Left ventricle myocardium inferior (tissue), 1 donor: ENCODE measurements around the gene NRSN2. TPM values are rescaled to one million over a fixed set of nuclear protein-coding genes. Genes with fewer than 3 reads are reported as not detected.

Source experiments
- DNase-seq: peaks from one replicate; pipeline ENCODE4 v3.0.0-alpha.2; 2020
- H3K27ac ChIP-seq: fragments of 200-600 bp; replicated peaks from 2 replicates; pipeline ENCODE4 v1.8.0; 2021
- H3K27me3 ChIP-seq: fragments of 200-600 bp; 2 replicates; pipeline ENCODE4 v1.8.0; 2021; ENCODE audit warnings: low read depth
- H3K36me3 ChIP-seq: fragments of 200-600 bp; 2 replicates; pipeline ENCODE4 v1.8.0; 2021
- H3K4me1 ChIP-seq: fragments of 200-600 bp; 2 replicates; pipeline ENCODE4 v1.8.0; 2021
- H3K4me3 ChIP-seq: fragments of 200-600 bp; 2 replicates; pipeline ENCODE4 v1.8.0; 2021; ENCODE audit warnings: mild to moderate bottlenecking, moderate library complexity
- H3K9me3 ChIP-seq: fragments of 200-600 bp; replicated peaks from 2 replicates; pipeline ENCODE4 v1.8.0; 2021
- intact Hi-C: fragments of 100-400 bp; cut with micrococcal nuclease; formaldehyde crosslinking; loops from one replicate; pipeline ENCODE4 v1.11.0; 2022
- total RNA-seq: library from RNA; stranded (reverse); fragmentation: NEBNext Ultra II Directional; extraction: Animal tissue kit (Norgen Biotek cat#: 25700); gene quantifications from one replicate; pipeline ENCODE4 v1.2.1, GENCODE V29; 2021
- TF ChIP-seq, protein P1 (sequence below): fragments of 200-600 bp; IDR thresholded peaks from 2 replicates; pipeline ENCODE4 v1.8.0; 2021; ENCODE audit warnings: antibody characterized with exemption, mild to moderate bottlenecking, borderline replicate concordance
- donor health status: DM: no; HTN: yes; CAD: no; lungs with severe emphysema.

Gene NRSN2
- total RNA-seq, 1 donor from 2014 or later = 17.5 TPM

- Histone ChIP-seq H3K9me3 (no peaks in the 10 kb centered on the region), H3K4me1 (peaks cover 61% of the 10 kb centered on the region), H3K27me3 (no peaks in the 10 kb centered on the region), H3K4me3 (peak overlapping the region; percentile 83), H3K27ac (peak overlapping the region; percentile 98), H3K36me3 (no peaks in the 10 kb centered on the region)
- peak; percentile 37 for DNase-seq
- TF ChIP-seq, protein P1, sequence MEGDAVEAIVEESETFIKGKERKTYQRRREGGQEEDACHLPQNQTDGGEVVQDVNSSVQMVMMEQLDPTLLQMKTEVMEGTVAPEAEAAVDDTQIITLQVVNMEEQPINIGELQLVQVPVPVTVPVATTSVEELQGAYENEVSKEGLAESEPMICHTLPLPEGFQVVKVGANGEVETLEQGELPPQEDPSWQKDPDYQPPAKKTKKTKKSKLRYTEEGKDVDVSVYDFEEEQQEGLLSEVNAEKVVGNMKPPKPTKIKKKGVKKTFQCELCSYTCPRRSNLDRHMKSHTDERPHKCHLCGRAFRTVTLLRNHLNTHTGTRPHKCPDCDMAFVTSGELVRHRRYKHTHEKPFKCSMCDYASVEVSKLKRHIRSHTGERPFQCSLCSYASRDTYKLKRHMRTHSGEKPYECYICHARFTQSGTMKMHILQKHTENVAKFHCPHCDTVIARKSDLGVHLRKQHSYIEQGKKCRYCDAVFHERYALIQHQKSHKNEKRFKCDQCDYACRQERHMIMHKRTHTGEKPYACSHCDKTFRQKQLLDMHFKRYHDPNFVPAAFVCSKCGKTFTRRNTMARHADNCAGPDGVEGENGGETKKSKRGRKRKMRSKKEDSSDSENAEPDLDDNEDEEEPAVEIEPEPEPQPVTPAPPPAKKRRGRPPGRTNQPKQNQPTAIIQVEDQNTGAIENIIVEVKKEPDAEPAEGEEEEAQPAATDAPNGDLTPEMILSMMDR = no peak
- intact Hi-C loops = no loop called here
Measured at GRCh38 chr20:326645-327185, 20.2 kb upstream of the NRSN2 start.

- H3K27ac ChIP-seq = peak overlapping the region; percentile 98
- peaks cover 61% of the 10 kb centered on the region for H3K4me1 ChIP-seq
- DNase-seq = peak; percentile 83
- no peaks in the 10 kb centered on the region for H3K36me3 ChIP-seq
- TF ChIP-seq, protein P1 = no peak
- H3K4me3 ChIP-seq = peak overlapping the region; percentile 83
- intact Hi-C loops = no loop called here
- H3K9me3 ChIP-seq = no peaks in the 10 kb centered on the region
- no peaks in the 10 kb centered on the region for H3K27me3 ChIP-seq
Measured at GRCh38 chr20:327186-328026, 19.5 kb upstream of the NRSN2 start.

DNA sequence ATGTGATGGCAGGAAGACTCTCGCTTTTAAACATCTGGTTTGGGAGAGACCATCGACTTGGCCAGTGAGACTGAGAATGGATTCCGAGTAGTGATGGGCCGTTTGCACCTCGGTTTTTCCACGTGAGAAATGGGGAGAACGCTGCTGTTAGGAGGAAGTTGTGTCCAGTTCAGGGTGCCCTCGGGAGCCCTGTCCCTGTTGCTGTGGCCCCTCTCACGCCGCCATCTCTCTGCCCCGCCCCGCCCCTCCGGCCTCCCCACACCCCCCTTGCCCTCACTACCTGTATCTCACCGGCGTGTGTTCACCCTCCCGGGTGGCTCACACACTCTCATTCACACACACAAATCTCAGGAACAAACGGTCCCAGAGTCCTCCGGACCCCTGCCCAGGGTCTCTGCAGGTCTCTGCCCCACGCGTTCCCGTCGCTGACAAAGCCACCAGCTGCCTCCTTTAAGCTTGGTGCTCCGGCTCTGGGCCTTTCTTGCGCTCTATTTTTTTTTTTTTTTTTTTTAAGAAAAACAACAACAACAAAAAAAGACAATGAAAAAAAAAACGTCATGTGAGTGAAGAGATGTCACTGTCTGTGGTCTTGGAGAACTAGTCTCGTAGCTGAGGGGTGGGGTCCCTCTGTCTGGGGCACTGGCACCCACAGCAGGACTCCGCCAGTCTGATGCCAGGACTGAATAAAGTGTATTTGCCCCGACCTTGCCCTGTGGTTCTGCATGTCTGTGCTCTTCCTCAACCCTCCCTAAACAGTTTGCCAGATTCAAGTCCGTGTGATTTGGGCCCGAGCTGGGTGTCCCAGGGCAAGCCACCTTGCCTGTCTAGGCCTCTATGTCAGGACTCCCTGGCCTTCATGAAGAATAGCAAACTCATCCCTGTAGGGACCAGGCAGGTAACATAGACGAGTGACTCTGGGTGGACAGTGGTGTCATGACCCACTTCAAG, 18.6 kb upstream of the NRSN2 start:
- intact Hi-C loops = no loop called here

DNA sequence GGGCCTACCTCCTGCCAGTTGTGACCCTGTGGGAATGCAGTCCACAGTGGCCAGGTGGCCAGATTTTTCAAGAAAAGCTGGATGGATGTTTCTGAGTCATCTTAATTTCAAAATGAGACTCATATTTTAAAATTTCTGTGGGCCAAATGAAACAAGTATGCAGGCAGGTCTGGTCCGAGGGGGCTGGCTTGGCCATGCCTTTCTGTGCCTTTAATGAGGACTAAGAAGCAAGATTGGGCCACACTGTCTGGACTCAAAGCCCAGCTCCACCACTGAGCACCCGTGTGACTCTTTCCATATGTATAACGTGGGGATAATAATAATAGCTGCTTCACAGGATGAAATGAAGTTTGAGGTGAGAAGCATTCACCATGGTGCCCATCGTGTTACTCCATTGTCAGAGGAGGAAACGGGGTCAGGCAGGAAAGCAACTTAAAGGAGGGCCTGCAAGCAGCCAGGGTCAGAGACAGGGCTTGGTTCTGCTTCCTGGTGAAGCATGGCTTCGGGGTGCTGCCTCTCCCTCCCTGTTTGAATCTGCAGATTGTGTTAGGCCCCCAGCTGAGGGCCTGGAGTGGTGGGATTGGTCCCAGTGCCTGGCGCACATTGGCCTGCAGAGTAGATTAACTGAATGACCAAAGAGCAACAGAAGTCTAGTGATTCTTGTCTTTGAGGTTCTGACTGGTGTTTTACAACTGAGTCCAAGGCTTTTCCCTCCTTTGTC, 17.8 kb upstream of the NRSN2 start:
- TF ChIP-seq, protein P1 = no peak
- intact Hi-C loops = no loop called here
- Histone ChIP-seq H3K4me3 (no peak overlapping the region), H3K36me3 (no peaks in the 10 kb centered on the region), H3K9me3 (no peaks in the 10 kb centered on the region), H3K27me3 (no peaks in the 10 kb centered on the region), H3K4me1 (peaks cover 52% of the 10 kb centered on the region), H3K27ac (peak overlapping the region; percentile 98)
- DNase-seq = no peak

More for the DNA sequence above, 18.6 kb upstream of the NRSN2 start:
- Histone ChIP-seq H3K27ac (peak overlapping the region; percentile 98), H3K36me3 (no peaks in the 10 kb centered on the region), H3K27me3 (no peaks in the 10 kb centered on the region), H3K9me3 (no peaks in the 10 kb centered on the region), H3K4me1 (peaks cover 60% of the 10 kb centered on the region), H3K4me3 (peak overlapping the region; percentile 83)
- TF ChIP-seq, protein P1 = no peak
- DNase-seq = no peak

GRCh38 chr20:329851-330232, 17.1 kb upstream of the NRSN2 start:
- Histone ChIP-seq H3K27ac (no peak overlapping the region), H3K4me3 (no peak overlapping the region), H3K9me3 (no peaks in the 10 kb centered on the region), H3K27me3 (no peaks in the 10 kb centered on the region), H3K36me3 (no peaks in the 10 kb centered on the region), H3K4me1 (peaks cover 46% of the 10 kb centered on the region)
- intact Hi-C loops = no loop called here
- TF ChIP-seq, protein P1 = no peak
- DNase-seq = no peak
